ENCODE measurements around the gene TAS2R60.

GRCh38 chr7:143460271-143460979 lies 17.2 kb downstream of the TAS2R60 start:
- TF ChIP-seq SMC3 (IDR thresholded peaks at IDR 0.05; ENCODE audit: low read depth, low read length) (no peak), POLR2A (IDR thresholded peaks at IDR 0.05; ENCODE audit: low read depth, low read length) (no peak), CTCF (conservative IDR thresholded peaks at IDR 0.05; ENCODE audit: low read depth, low read length) (no peak), RCOR1 (IDR thresholded peaks at IDR 0.05; ENCODE audit: insufficient replicate concordance, low read length) (no peak), CEBPB (IDR thresholded peaks at IDR 0.05; ENCODE audit: low read depth, low read length) (no peak), RFX5 (IDR thresholded peaks at IDR 0.05; ENCODE audit: low read depth, low read length) (no peak), MAFK (IDR thresholded peaks at IDR 0.05; ENCODE audit: low read depth, low read length) (no peak), USF2 (IDR thresholded peaks at IDR 0.05; ENCODE audit: low read depth, low read length) (no peak), RAD21 (IDR thresholded peaks at IDR 0.05; ENCODE audit: low read length) (no peak)

Data from IMR-90 (cell line).